Astrocyte (in vitro differentiated cells and primary cell): ENCODE measurements around the gene TIMM8B. TPM values are rescaled to one million over a fixed set of nuclear protein-coding genes. Genes with fewer than 3 reads are reported as not detected.

Experiments used
- DNase-seq: peaks from one replicate; pipeline ENCODE4 v3.0.0-alpha.2; 2010; ENCODE audit warnings: low read depth
- FAIRE-seq: peaks from 2 replicates; lab custom pipeline; 2011; peaks lifted over from hg19 to GRCh38; lab: Jason Lieb, UNC
- H2AFZ ChIP-seq: 2 replicates; pipeline ENCODE4 v1.6.0; 2012; ENCODE audit warnings: low read depth, low read length, inconsistent platforms
- H3K27ac ChIP-seq: 2 replicates; pipeline ENCODE4 v1.5.1; 2011; ENCODE audit warnings: low read depth, low read length, inconsistent platforms
- H3K27me3 ChIP-seq: 2 replicates; pipeline ENCODE4 v1.6.0; 2011; ENCODE audit warnings: low read length, inconsistent platforms; ENCODE audit not compliant: insufficient read depth
- H3K36me3 ChIP-seq: 2 replicates; pipeline ENCODE4 v1.5.1; 2011; ENCODE audit warnings: low read length, inconsistent platforms; ENCODE audit not compliant: insufficient read depth
- H3K4me1 ChIP-seq: 2 replicates; pipeline ENCODE4 v1.5.1; 2011; ENCODE audit warnings: low read length, inconsistent platforms; ENCODE audit not compliant: insufficient read depth
- H3K4me2 ChIP-seq: 2 replicates; pipeline ENCODE4 v1.6.0; 2012; ENCODE audit warnings: low read length, inconsistent platforms
- H3K4me3 ChIP-seq: 2 replicates; pipeline ENCODE4 v1.5.1; 2011; ENCODE audit warnings: low read depth, mild to moderate bottlenecking, low read length, inconsistent platforms; ENCODE audit not compliant: insufficient read depth
- H3K79me2 ChIP-seq: 2 replicates; pipeline ENCODE4 v1.6.0; 2012; ENCODE audit warnings: mild to moderate bottlenecking, low read length, inconsistent platforms; ENCODE audit not compliant: insufficient read depth
- H3K9ac ChIP-seq: 2 replicates; pipeline ENCODE4 v1.6.0; 2012; ENCODE audit warnings: mild to moderate bottlenecking, low read length, inconsistent platforms
- H3K9me3 ChIP-seq: 2 replicates; pipeline ENCODE4 v1.5.1; 2012; ENCODE audit warnings: low read depth, mild to moderate bottlenecking, low read length, inconsistent platforms; ENCODE audit not compliant: insufficient read depth
- H4K20me1 ChIP-seq: 2 replicates; pipeline ENCODE4 v1.6.0; 2012; ENCODE audit warnings: low read length, inconsistent platforms; ENCODE audit not compliant: insufficient read depth
- H3K27ac Mint-ChIP-seq: one replicate; pipeline ENCODE4 v1.8.0; 2021; ENCODE audit warnings: mild to moderate bottlenecking, mixed read lengths; ENCODE audit not compliant: unreplicated experiment
- H3K27me3 Mint-ChIP-seq: one replicate; pipeline ENCODE4 v1.8.0; 2021; ENCODE audit warnings: low read depth, mixed read lengths; ENCODE audit not compliant: unreplicated experiment
- H3K36me3 Mint-ChIP-seq: one replicate; pipeline ENCODE4 v1.8.0; 2021; ENCODE audit warnings: low read depth, mixed read lengths; ENCODE audit not compliant: unreplicated experiment
- H3K4me1 Mint-ChIP-seq: one replicate; pipeline ENCODE4 v1.8.0; 2021; ENCODE audit warnings: low read depth, mixed read lengths; ENCODE audit not compliant: unreplicated experiment
- H3K4me3 Mint-ChIP-seq: one replicate; pipeline ENCODE4 v1.8.0; 2021; ENCODE audit warnings: mild to moderate bottlenecking, moderate library complexity, mixed read lengths; ENCODE audit not compliant: unreplicated experiment
- H3K9me3 Mint-ChIP-seq: one replicate; pipeline ENCODE4 v1.8.0; 2021; ENCODE audit warnings: mild to moderate bottlenecking, mixed read lengths; ENCODE audit not compliant: unreplicated experiment
- EZH2 ChIP-seq: IDR thresholded peaks from 2 replicates; pipeline ENCODE4 v1.6.1; 2012; ENCODE audit warnings: mild to moderate bottlenecking, low read length, inconsistent platforms; ENCODE audit not compliant: insufficient read depth
- total RNA-seq: library from RNA; stranded (reverse); gene quantifications from 2 replicates; pipeline ENCODE4 v1.2.1, GENCODE V29; 2021
- TF ChIP-seq, protein P1 (sequence below): IDR thresholded peaks from 2 replicates; pipeline ENCODE4 v1.5.1; 2011; ENCODE audit warnings: low read depth, mild to moderate bottlenecking, inconsistent platforms, low read length, moderate library complexity; ENCODE audit not compliant: insufficient read depth

Gene TIMM8B
- total RNA-seq, 1 donor from 2014 or later, result 68.9 TPM

GRCh38 chr11:112037527-112037926, 49.0 kb downstream of the TIMM8B start:
- H3K27ac Mint-ChIP-seq, result no peak overlapping the region
- TF ChIP-seq, protein P1, sequence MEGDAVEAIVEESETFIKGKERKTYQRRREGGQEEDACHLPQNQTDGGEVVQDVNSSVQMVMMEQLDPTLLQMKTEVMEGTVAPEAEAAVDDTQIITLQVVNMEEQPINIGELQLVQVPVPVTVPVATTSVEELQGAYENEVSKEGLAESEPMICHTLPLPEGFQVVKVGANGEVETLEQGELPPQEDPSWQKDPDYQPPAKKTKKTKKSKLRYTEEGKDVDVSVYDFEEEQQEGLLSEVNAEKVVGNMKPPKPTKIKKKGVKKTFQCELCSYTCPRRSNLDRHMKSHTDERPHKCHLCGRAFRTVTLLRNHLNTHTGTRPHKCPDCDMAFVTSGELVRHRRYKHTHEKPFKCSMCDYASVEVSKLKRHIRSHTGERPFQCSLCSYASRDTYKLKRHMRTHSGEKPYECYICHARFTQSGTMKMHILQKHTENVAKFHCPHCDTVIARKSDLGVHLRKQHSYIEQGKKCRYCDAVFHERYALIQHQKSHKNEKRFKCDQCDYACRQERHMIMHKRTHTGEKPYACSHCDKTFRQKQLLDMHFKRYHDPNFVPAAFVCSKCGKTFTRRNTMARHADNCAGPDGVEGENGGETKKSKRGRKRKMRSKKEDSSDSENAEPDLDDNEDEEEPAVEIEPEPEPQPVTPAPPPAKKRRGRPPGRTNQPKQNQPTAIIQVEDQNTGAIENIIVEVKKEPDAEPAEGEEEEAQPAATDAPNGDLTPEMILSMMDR, result no peak
- no peak for TF ChIP-seq EZH2
- H3K4me3 Mint-ChIP-seq, result no peak overlapping the region
- Histone ChIP-seq H3K36me3 (peaks cover 21% of the 10 kb centered on the region), H3K4me1 (peaks cover 5% of the 10 kb centered on the region), H3K4me2 (no peak overlapping the region), H3K79me2 (no peaks in the 10 kb centered on the region), H3K27ac (no peak overlapping the region), H3K9ac (no peak overlapping the region), H3K27me3 (no peaks in the 10 kb centered on the region), H4K20me1 (no peaks in the 10 kb centered on the region), H3K9me3 (no peaks in the 10 kb centered on the region), H3K4me3 (no peak overlapping the region), H2AFZ (no peak overlapping the region)
- peaks cover 12% of the 10 kb centered on the region for H3K4me1 Mint-ChIP-seq
- no peak for DNase-seq
- no peak for FAIRE-seq
- peaks cover 2% of the 10 kb centered on the region for H3K36me3 Mint-ChIP-seq
- H3K9me3 Mint-ChIP-seq, result no peaks in the 10 kb centered on the region
- no peaks in the 10 kb centered on the region for H3K27me3 Mint-ChIP-seq

Other genes with a start within 250 kb of the TIMM8B start
- gene ALG9, start 215.2 kb downstream of the TIMM8B start, total RNA-seq, result 24.9 and 31.1 TPM in 2 replicates
- gene FDXACB1, start 207.6 kb downstream of the TIMM8B start, total RNA-seq, result 1.7 and 2.6 TPM in 2 replicates
- 18.4 and 18.8 TPM in 2 replicates for gene CFAP68, start 207.2 kb downstream of the TIMM8B start, total RNA-seq
- gene CRYAB, start 175.0 kb downstream of the TIMM8B start, total RNA-seq, result 4.1 and 5.7 TPM in 2 replicates
- gene HSPB2, start 174.0 kb downstream of the TIMM8B start, total RNA-seq, result not detected in 2 replicates
- gene C11orf52, start 167.8 kb downstream of the TIMM8B start, total RNA-seq, result 0.50 and 0.60 TPM in 2 replicates
- 16.5 and 17.3 TPM in 2 replicates for gene DIXDC1, start 149.4 kb downstream of the TIMM8B start, total RNA-seq
- 31.8 and 34.2 TPM in 2 replicates for gene DLAT, start 61.3 kb downstream of the TIMM8B start, total RNA-seq
- gene PIH1D2, start 12.7 kb downstream of the TIMM8B start, total RNA-seq, result 1.0 and 1.3 TPM in 2 replicates
- gene NKAPD1, start 12.5 kb downstream of the TIMM8B start, total RNA-seq, result 24.3 and 27.7 TPM in 2 replicates
- 45.2 and 46.5 TPM in 2 replicates for gene SDHD, start 117 bp upstream of the TIMM8B start, total RNA-seq
- gene IL18, start 77.3 kb upstream of the TIMM8B start, total RNA-seq, result 2.1 and 5.3 TPM in 2 replicates
- not detected in 2 replicates for gene TEX12, start 80.6 kb upstream of the TIMM8B start, total RNA-seq
- gene BCO2, start 88.8 kb upstream of the TIMM8B start, total RNA-seq, result 0.48 and 0.62 TPM in 2 replicates
- gene PTS, start 139.7 kb upstream of the TIMM8B start, total RNA-seq, result 61.0 and 64.6 TPM in 2 replicates
- gene PLET1, start 174.1 kb upstream of the TIMM8B start, total RNA-seq, result not detected in 2 replicates